Stimulated activated CD4-positive, alpha-beta T cell treated with anti-CD3 and anti-CD28 coated beads, Interleukin-2, amount 100 ng/mL, for 24 hours (primary cell): ENCODE results near the gene USH1G.
A peak's percentile ranks its signal among the peaks of the same experiment; 100 is the strongest.
"Not testable (repeated sequence)": the region's sequence is repeated elsewhere in the genome, so short reads cannot be mapped to it uniquely, and the experiment has no call there.

Source experiments
- DNase-seq, 2 donors: peaks; one replicate each; pipeline ENCODE4 v3.0.0-alpha.2; 2020

The USH1G gene

DNA sequence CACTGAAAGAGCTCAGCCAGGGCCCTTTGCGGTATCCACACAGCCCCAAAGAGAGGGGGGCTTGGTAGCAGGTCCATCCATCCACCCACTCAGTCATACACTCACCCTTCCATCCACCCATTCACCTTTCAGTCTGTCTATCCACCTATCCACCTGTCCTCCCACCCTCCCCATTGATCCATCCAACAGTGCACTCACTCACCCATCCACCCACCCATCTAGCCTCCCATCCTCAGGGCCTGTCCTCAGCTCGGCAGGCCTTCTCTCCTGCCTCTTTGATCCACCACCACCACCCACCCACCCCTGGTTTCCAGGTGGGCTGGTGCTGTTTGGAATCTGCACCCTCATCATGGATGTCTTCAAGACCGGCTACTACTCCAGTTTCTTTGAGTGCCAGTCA is 2.2 kb upstream of the USH1G start:
- DNase-seq, result no peak

DNA sequence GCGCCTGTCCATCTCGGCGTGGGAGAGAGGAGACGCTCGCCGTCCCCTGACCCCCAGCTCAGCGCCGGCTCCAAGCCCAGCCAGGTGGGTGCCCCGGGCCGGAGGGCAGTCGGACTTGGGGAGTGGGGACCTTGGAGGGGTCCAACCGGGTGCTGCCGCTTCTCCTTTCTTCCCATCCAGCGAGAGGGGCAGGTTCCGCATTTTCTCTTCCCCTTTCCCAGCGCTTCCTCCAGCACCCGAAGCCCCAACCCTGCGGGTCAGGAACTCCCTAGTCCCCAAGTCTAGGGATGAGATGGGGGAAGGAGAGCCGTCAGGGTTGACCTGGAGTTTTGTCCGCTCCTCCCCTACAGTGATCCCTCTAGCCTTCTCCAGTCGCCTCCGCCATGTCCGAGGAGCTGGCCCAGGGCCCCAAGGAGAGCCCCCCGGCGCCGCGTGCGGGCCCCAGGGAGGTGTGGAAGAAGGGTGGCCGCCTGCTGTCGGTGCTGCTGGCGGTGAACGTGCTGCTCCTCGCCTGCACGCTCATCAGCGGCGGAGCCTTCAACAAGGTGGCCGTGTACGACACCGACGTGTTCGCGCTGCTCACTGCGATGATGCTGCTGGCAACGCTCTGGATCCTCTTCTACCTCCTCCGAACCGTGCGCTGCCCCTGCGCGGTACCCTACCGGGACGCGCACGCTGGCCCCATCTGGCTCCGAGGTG is 1.3 kb upstream of the USH1G start, which contains the start of gene OTOP2:
Gene OTOP2, plus strand, starts transcription at position 24 of the 699 bp plus-strand sequence. Its CDS starts 360 bp downstream, at position 384.
- DNase-seq, result no peak

DNA sequence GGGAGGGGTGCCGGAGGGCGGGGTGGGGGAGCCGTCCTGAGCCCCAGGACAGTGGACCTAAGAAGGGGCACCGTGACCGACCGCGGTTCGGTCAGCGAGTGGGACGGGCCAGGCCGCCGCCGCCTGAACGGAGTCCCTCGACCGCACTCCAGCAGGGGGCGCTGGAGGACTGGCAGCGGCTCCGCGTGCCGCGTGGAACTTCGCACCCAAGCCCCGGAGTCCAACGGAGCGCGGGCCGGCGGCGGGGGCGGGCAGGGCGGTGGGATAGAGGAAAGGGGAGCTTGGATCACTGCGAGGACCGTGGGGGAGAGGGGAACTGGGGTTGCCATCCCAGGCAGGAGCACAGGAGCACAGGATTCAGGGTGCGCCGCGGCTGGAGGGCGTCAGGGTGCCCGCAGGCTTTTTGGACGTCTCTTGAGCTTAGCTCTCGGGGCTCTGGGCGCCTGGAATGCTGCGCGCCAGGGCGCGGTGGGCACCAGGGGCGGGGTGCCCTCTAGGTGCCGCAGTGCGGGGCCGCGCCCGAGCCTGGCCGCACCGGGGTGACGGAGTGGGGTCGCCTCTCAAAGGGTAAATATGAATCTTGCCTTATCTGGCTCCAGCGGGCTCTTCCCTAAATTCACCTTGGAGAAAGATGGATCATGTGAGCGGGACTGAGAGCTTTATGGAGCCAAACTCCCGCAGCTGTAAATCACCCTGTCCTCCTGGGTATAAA is 639 bp upstream of the USH1G start:
- peak; percentile 79 to 85 for DNase-seq

DNA sequence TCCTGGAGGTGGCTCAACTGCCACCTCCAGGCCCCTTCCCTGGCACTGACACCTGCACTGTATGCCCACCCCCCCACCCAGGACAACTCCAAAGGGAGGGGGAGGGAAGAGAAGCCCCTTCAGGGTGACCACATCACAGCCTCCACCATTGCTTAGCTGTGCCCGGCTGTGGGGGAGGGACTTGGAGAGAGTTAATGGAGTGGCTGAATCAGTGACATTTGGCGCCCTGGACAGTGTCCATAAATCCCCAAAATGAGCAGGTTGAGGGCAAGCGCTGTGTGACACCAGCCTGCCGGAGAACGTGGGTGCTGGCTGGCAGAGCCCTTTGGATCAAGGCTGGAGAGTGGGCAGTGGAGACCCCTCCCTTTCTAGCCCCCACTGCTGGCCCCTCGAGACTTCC is 883 bp downstream of the USH1G start:
- DNase-seq, result no peak

DNA sequence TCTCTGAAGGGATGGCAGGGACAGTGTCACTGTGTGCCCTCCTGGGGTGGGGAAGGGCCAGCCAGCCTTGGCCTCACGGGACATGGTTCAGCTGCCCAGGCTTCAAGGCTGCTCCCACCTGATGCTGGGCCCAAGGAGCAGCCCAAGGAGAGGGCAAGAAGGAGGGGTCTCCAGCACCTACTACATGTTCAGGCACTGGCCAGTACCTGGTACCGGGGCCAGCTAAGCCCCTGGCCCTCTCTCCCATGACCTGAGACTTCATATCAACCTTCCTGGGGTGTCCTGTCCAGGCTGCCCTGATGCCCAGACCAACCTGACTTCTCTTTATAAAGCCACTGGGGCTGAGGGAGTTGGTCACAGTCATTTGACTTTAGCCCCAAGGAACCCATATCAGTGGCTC is 1.3 kb downstream of the USH1G start:
- DNase-seq, result no peak

DNA sequence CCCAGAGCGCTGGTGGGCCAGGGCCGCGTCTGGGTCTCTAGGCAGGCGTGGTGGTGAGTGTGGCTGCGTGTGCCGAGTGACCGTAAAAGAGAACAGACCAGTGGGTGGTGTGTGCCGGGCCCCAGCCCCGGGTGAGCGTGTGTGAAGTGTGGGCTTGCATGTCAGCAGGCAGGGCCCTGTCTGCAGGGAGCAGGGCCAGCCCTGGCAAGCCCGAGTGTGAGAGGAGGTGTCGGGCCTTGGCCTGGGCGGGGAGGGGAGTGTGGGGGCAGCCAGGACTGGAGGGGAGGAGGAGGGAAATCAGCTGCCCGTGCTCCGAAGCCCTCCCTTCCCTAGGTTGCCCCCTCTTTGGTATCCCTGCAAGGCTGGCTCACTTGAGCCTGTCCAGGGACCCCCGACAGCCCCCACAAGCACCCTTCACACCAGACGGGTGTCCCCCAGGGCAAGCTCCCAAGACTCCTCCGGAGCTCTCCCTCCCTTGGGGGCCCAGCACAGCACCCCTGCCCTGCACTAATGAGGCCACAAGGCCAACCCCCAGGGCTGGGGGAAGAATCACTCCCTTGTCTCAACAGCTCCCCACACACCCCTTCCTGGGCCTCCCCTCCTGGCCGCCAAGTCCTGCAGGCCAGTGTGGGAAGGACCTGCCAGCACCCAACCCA is 1.9 kb downstream of the USH1G start:
- DNase-seq, result no peak

DNA sequence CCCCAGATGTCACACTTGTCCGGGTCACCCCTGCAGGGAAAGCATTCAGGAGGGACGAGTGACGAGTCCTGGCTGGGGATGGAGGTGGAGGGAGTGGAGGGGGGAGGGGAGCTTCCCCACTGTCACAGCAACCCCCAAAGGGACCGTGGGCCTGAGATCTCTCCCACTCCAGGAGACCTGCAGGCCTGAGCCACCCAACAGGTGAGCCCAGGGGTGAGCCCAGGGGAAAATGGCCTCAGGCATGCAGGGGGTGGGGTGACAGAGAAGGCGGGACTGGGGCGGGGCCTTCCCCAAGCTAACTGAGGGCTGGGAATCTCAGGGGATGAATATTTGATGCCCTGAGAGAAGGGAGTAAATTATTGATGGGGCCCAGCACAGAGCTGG is 2.4 kb downstream of the USH1G start:
- no peak for DNase-seq

DNA sequence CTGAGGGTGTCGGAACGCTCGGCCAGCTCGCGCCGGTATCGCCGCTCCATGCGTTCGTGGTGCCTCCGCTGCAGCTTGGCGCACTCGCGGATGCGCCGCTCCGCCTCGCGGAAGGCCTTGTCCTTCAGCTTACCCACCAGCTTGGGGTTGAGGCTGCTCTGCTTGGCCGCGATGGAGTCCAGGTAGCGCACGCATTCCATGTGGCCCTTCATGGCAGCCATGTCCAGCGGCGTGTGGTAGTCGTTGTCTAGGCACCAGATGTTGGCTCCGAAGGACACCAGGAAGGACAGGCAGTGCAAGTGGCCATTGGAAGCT is 2.8 kb downstream of the USH1G start:
- DNase-seq, result no peak

DNA sequence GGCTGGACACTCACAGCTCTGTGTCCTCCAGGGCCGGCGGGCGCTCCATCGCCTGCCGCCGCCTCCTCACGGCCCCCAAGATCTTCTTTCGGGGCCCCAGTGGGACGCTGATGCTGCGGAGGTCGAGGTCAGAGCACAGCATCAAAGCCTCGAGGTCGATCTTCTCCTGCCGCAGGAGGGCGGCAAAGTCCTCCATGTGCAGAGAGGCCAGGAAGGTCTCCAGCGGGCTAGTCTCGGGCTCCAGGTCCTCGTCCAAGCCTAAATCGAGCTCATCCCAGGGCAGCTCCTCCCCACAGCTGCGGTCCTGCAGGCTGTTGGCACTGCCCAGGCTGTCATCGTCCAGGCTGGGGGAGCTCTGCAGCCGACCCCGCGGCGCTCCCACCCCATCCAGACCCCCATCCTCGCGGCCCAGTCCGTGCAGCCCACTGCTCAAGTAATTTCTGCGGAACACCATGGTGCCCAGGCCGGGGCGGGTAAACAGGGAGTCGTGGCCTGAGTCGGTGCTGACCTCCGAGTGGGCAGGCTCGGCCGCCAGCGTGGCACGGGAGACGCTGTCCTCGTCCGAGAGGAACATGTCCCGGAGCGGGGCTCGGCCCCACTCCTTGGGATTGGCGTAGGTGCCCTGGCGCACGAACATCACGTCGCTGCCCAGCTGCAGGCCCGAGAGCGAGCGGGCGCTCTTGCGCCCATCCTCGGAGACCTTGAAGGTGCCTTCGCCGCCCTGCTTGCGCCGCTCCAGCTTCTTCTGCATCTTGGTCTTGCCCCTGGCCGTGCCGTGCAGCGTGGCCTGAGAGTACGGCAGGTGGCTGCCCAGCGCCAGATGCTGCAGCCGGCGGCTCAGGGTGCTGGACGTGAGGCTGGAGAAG is 3.4 kb downstream of the USH1G start:
- DNase-seq, result no peak

DNA sequence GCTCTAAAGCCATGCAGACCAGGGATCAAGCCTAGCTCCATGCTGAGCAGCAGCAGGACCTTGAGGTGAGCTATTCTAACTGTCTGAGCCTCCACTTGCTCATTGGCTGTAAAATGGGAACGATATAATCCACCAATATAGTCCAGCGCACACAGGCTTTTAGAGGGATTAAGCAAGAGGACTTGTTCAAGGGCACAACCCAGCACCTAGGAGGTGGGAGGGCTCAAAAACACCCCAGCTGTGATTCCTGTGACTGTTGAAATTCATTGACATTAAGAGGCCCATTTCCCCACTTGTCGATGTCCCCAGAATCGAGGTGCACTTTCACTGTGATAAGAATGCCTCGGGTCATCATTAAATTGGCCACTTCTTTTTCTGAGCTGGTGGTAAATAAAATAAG is 4.1 kb downstream of the USH1G start:
- no peak for DNase-seq

DNA sequence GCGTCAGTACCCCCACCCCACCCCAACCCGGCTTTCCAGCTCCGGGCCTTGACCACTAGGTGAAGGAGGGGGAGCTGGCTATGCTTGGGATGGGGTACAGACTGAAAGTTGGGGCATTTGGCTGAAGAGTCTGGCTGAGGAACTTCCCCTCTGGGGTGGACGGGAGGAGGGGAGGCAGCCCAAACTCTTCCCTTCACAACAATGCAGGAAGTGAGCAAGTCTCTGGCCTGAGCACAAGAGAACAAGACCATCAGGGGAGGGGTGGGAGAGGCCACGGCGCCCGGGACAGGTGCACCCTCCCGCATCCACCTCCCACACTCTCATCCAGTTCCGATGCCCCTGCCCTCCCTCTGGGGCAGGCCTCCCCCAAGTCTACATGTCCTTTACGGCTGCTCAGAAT is 5.6 kb downstream of the USH1G start:
- no peak for DNase-seq

DNA sequence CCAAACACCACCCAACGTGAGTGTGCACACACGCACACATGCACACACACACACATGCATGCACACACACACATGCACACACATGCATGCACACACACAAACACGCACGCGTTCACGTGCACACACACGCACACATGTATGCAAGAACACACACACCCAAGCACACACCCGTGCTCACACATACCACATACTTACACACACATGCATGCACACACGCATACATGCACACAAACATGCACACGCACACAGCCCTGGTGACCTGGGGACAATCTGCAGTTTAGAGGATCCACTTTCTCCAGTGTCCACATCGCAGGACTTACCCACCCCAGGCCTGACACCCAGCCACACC is 6.2 kb downstream of the USH1G start:
- no peak for DNase-seq

DNA sequence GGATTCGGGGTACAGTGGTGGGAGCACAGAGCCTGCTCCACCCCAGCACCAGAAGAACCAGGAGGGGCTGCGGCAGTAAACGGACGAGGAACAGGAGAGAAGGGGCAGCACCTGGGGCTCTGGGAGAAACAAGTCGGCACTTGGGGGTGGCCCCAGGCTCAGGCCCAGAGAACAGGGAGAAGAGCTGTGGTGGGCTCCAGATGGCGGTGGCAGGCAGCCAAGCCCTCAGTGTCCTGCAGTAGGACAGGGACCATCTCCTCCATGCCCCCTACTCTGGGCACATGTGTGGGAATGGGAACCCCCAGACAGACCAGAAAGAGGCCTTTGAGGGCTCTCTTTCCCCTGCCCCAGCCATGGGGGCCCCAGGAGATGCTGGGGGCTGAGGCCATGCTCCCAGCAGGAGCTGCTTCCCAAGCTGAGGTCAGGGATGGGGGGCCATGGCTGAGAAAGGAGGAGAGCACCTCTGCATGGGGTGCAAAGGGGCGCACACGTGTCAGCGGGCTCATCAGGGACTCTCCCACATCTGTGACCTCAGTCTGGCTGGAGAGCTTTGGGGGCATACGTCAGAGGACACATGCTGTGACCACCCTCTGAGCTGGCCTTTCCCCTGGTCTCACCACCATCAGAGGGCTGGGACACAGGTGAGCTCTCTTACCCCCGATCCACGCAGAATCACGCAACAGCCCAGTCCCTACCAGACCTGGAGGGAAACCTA is 6.8 kb downstream of the USH1G start:
- no peak for DNase-seq

DNA sequence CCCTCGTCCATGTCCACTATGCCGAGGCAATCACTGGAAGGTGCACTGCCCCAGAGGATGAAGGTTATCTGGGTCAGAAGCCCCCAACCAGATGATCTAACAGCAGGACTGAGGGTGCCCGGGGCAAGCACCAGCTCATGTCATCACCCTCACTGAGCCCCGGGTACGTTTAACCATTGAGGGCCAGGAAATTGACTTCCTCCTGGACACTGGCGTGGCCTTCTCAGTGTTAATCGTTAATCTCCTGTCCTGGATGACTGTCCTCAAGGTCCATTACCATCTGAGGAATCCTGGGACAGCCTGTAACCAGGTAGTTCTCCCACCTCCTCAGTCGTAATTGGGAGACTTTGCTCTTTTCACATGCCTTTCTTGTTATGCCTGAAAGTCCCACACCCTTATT is 11.6 kb downstream of the USH1G start:
- DNase-seq, result not testable (repeated sequence)

DNA sequence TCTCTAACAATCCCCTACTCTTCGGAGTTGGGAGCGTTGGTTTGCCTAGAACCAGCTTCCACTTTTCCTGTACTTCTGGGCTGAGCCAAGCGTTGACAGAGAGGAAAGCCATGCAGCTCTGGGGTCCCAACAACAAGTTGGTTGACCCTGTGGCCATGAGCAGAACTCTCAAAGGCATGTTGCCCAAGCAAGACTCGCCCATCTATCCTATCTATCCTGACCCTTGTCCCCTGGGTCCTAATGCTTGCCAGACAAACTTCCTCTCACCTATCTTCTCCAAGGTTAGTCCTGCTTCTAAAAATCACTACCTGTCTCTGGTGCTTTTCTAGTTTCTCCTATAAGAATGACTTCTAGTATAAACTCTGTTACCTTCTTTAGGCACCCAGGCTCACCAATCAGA is 14.0 kb downstream of the USH1G start:
- DNase-seq, result not testable (repeated sequence)

DNA sequence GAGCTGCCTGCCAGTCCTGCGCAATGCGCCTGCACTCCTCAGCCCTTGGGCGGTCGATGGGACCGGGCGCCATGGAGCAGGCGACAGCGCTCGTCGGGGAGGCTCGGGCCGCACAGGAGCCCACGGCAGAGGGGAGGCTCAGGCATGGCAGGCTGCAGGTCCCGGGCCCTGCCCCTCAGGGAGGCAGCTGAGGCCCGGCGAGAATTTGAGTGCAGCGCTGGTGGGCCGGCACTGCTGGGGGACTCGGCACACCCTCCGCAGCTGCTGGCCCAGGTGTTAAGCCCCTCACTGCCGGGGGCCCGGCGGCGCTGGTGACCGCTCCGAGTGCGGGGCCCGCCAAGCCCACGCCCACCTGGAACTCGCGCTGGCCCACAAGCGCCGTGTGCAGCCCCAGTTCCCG is 16.0 kb downstream of the USH1G start:
- no peak for DNase-seq

DNA sequence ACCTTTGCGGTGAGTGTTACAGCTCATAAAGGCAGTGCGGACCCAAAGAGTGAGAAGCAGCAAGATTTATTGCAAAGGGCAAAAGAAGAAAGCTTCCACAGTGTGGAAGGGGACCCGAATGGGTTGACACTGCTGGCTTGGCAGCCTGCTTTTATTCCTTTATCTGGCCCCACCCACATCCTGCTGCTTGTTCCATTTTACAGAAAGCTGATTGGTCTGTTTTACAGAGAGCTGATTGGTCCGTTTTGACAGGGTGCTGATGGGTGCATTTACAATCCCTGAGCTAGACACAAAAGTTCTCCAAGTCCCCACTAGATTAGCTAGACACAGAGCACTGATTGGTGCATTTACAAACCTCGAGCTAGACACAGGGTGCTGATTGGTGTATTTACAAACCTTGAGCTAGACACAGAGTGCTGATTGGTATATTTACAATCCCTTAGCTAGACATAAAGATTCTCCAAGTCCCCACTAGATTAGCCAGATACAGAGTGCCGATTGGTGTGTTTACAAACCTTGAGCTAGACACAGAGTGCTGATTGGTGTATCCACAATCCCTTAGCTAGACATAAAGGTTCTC is 16.8 kb downstream of the USH1G start:
- not testable (repeated sequence) for DNase-seq

DNA sequence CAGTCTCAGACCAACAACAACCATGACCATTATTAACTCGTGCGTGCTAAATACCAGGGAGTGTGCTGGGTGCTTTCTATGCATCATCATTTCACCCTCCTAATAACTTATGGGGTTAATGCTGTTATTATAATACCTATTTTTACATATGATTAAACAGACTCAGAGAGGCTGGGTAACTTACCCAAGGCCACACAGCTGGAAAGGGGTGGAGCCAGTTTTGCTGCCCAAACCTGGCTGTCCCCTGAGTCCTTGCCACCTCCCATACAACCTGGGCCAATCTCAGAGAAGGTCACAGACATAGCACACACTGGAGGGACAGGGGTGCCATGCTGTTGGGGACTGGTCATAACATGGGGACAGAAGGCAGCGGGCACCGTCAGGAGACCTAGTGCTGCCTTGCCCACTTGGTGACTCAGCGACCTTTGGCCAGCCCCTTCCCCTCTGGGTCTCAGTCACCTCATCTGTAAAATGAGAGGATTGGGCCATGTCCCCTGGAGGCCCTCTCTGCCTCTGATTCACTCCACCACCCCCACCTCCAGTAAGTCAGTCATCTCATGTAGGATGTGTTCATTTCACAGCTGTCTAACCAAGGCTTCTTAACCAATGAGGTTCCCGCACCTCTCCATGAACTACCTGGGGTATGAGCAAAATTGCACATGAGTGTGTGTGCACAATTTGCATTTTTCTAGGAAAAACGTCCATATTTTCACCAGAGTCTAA is 18.2 kb downstream of the USH1G start:
- DNase-seq, result no peak

DNA sequence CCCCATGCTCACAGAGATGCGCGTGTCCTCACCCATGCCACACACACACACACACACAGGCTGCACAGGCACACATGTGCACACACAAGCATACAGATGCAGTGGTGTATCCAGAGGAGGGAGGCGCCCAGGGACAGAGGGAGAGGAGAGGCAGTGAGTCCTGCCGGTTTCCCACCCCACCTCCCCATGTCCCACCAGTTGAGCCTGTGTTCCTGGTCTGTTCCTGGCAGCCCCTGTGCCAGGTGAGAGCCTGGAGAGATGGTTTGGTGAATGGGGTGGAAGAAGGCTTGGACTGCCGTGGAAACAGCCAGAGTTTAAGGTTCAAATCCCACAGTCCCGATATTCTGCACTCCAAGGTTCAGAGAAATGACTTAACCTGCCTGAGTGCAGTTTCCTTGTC is 19.4 kb downstream of the USH1G start:
- no peak for DNase-seq

DNA sequence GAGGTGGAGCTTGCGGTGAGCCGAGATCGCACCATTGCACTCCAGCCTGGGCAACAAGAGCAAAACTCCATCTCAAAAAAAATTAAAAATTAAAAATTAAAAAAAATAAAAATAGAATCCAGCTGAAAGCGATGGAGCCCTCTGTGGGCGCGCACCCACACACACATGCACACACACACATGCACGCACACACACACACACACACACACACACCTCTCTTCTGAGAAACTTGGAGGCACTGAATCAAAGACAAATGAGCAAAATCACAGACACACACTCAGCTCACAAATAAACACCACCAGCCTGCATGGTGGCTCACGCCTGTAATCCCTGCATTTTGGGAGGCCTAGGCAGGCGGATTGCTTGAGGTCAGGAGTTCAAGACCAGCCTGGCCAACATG is 20.0 kb downstream of the USH1G start:
- no peak for DNase-seq

DNA sequence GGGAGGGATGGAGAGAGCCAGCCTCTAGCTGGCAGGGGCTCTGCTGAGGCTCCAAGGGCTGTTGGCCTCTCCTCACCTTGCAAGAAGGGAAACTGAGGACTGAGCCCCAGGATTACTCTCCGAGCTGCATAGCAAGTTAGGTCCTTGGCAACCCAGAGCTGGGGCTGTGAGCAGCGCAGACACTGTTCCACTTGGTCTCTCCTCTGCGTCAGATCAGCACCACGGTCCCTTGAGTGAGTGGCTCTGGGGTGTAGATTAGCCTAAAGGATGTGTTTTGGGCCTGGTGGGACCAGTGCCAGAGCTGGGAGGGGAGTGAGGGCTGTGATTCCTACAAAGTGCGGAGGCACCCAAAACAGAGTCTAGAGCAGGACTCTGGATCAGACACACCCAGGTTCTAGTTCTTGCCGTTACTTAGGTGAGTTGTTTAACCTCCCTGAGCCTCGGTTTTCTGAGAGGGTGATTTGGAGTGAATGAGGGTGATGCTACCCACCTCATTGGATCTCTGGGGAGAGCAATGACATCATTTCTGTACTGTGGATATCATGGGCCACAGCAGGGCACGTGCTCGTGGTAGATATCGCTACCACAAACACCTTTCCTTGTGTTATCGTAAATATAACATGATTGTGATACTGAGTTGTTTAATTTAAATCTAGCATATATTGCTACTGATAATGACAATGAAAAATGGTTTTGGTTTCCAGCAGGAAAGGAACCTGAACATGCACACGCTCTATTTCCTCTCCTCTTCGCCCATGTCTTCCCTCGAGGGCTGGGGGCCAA is 21.5 kb downstream of the USH1G start:
- DNase-seq, result no peak
